HepG2 (cell line): Measurements from ENCODE around the gene CCM2L. TPM values are rescaled to one million over a fixed set of nuclear protein-coding genes. Genes with fewer than 3 reads are reported as not detected.

ENCODE experiments used
- ATAC-seq: fragments of 200-7000 bp; cut with Tn5 transposase; 3 replicates; pipeline ENCODE4 v1.9.1; 2020; ENCODE audit warnings: mild to moderate bottlenecking, moderate library complexity
- BruUV-seq: library from RNA; stranded (reverse); fragments of 400-500 nt; replicated peaks from 2 replicates; lab custom pipeline; 2021; lab: Mats Ljungman, UMichigan
- CTCF ChIA-PET: fragments of 300-600 bp; formaldehyde crosslinking; extraction: SDS; loops from one replicate; lab custom pipeline; 2021; ENCODE audit warnings: low total read pairs, inconsistent platforms, low intra/inter-chr PET ratio; lab: Yijun Ruan, JAX
- POLR2A ChIA-PET: fragments of 350-600 bp; sonication (Branson Sonifier 250); formaldehyde crosslinking; loops from one replicate; lab custom pipeline; 2020; ENCODE audit warnings: antibody characterized with exemption, inconsistent platforms; lab: Yijun Ruan, JAX
- DNase-seq: peaks from one replicate; pipeline ENCODE4 v3.0.0-alpha.2; 2015; ENCODE audit warnings: low spot score
- FAIRE-seq: peaks from 3 replicates; lab custom pipeline; 2011; peaks lifted over from hg19 to GRCh38; lab: Jason Lieb, UNC
- H2AFZ ChIP-seq: one replicate; pipeline ENCODE4 v1.6.1; 2011; ENCODE audit warnings: low read length, inconsistent platforms
- H3K27ac ChIP-seq: fragments of 300-600 bp; 3 replicates; pipeline ENCODE4 v1.8.0; 2011; ENCODE audit warnings: mixed run types, mild to moderate bottlenecking, mixed read lengths, low read length, inconsistent platforms; ENCODE audit not compliant: insufficient read depth; ENCODE audit errors: extremely low read length
- H3K27me3 ChIP-seq, 2 experiments: fragments of 200-600 bp in 1 of 2; 2 replicates in 1 of 2; 3 replicates in 1 of 2; pipeline versions ENCODE4 v1.6.0 to v1.8.0; 2011; ENCODE audit warnings: low read length in 2 of 2, mild to moderate bottlenecking in 2 of 2, moderate library complexity in 2 of 2, inconsistent platforms in 1 of 2; ENCODE audit not compliant: insufficient read depth in 2 of 2, control insufficient read depth in 1 of 2
- H3K36me3 ChIP-seq, 2 experiments: fragments of 200-600 bp in 1 of 2; replicated peaks in 1 of 2; 2 replicates in 1 of 2; 3 replicates in 1 of 2; pipeline versions ENCODE4 v1.5.1 to v1.8.0; 2011; ENCODE audit warnings: low read length in 2 of 2, inconsistent platforms in 1 of 2; ENCODE audit not compliant: insufficient read depth in 2 of 2, control insufficient read depth in 1 of 2
- H3K4me1 ChIP-seq: 2 replicates; pipeline ENCODE4 v1.5.1; 2012; ENCODE audit warnings: low read length, inconsistent platforms; ENCODE audit not compliant: insufficient read depth
- H3K4me2 ChIP-seq: 2 replicates; pipeline ENCODE4 v1.6.0; 2011; ENCODE audit warnings: low read depth, low read length, inconsistent platforms
- H3K4me3 ChIP-seq, 3 experiments: fragments of 200-600 bp in 1 of 3; sonication (generic), shearing (Covaris generic) in 1 of 3; replicated peaks in 1 of 3; 2 replicates each; pipeline ENCODE4 v1.5.1; 2011 to 2016; ENCODE audit warnings: low read length in 3 of 3, inconsistent platforms in 2 of 3, low read depth in 2 of 3, mild to moderate bottlenecking in 2 of 3, control low read depth in 1 of 3, mixed read lengths in 1 of 3; ENCODE audit not compliant: insufficient read depth in 1 of 3
- H3K79me2 ChIP-seq: one replicate; pipeline ENCODE4 v1.6.1; 2011; ENCODE audit warnings: low read length, inconsistent platforms; ENCODE audit not compliant: insufficient read depth
- H3K9ac ChIP-seq: 2 replicates; pipeline ENCODE4 v1.6.0; 2011; ENCODE audit warnings: mild to moderate bottlenecking, low read depth, low read length, inconsistent platforms; ENCODE audit not compliant: insufficient read depth
- H3K9me3 ChIP-seq: 2 replicates; pipeline ENCODE4 v1.5.1; 2012; ENCODE audit warnings: mild to moderate bottlenecking, low read length
- H4K20me1 ChIP-seq: 2 replicates; pipeline ENCODE4 v1.6.0; 2011; ENCODE audit warnings: inconsistent platforms, mild to moderate bottlenecking, low read length, moderate library complexity; ENCODE audit not compliant: insufficient read depth
- AFF4 ChIP-seq: sonication (generic); formaldehyde crosslinking; IDR thresholded peaks from 2 replicates; pipeline ENCODE4 v1.4.0; 2020; ENCODE audit warnings: missing genetic modification reagents
- BRCA1 ChIP-seq: sonication (generic); formaldehyde crosslinking; IDR thresholded peaks from 2 replicates; pipeline ENCODE4 v1.4.0; 2020; ENCODE audit warnings: missing genetic modification reagents
- NONO ChIP-seq, 2 experiments: fragments of 450-650 bp in 1 of 2; sonication (generic) in 1 of 2; formaldehyde crosslinking in 1 of 2; IDR thresholded peaks in 1 of 2; conservative IDR thresholded peaks in 1 of 2; 2 replicates each; pipeline versions ENCODE4 v1.6.1 to v1.8.0; 2017 to 2022; ENCODE audit warnings: mild to moderate bottlenecking in 1 of 2, missing genetic modification reagents in 1 of 2, moderate library complexity in 1 of 2
- PCBP1 ChIP-seq: fragments of 200-400 bp; formaldehyde crosslinking; IDR thresholded peaks from 2 replicates; pipeline ENCODE4 v1.6.1; 2017; ENCODE audit warnings: mild to moderate bottlenecking, low read depth, low read length, borderline replicate concordance
- PCBP2 ChIP-seq: fragments of 200-400 bp; formaldehyde crosslinking; optimal IDR thresholded peaks from 2 replicates; pipeline ENCODE3; 2018; ENCODE audit warnings: low read length, low read depth; ENCODE audit not compliant: poor library complexity, severe bottlenecking
- WGBS: methylation state at CpG from one replicate; pipeline ENCODE4 v1.1.6; 2017; ENCODE audit warnings: low lambda C conversion rate; 5-methylcytosine and 5-hydroxymethylcytosine counted together
- in situ Hi-C: cut with HindIII; loops from 2 replicates; pipeline ENCODE4 v1.10.0; 2017; ENCODE audit warnings: low pct_unique_long_range_greater_than_20kb; ENCODE audit not compliant: extremely low pct_ligation_motif_present
- intact Hi-C: fragments of 100-400 bp; cut with micrococcal nuclease; formaldehyde crosslinking; loops from one replicate; pipeline ENCODE4 v1.10.0; 2022; ENCODE audit not compliant: unreplicated experiment
- polyA plus RNA-seq, 8 experiments: library from polyadenylated mRNA; depleted of rRNA in 3 of 8; stranded (reverse) in 7 of 8; unstranded in 1 of 8; fragments of >200 nt; fragmentation: Illumina TruSeq in 4 of 8; extraction: Trizol in 4 of 8; gene quantifications; 2 replicates each; pipeline versions ENCODE4 v1.2.1 to v1.2.3, GENCODE V29; 2011 to 2016; ENCODE audit warnings: low read depth in 4 of 8, missing spikeins in 1 of 8, mixed read lengths in 1 of 8; ENCODE audit not compliant: insufficient read depth in 1 of 8
- total RNA-seq, 5 experiments: library from RNA; depleted of rRNA; stranded (reverse); fragments of >200 nt; fragmentation: Illumina TruSeq; extraction: Trizol; gene quantifications; 2 replicates each; pipeline ENCODE4 v1.2.3, GENCODE V29; 2016; ENCODE audit warnings: low read depth in 1 of 5

CCM2L gene
- total and polyA plus RNA-seq, 2 of the 13 experiments (the other 11 are each of a cell fraction or from before 2014, with no cell fraction given): 0.15 TPM; not detected in 1

GRCh38 chr20:32070690-32071213 is 60.5 kb downstream of the CCM2L start:
- CTCF ChIA-PET: no interaction called here
- no TSS peak for BruUV-seq
- intact Hi-C loops: no loop called here
- FAIRE-seq (no peak), DNase-seq (no peak), ATAC-seq (no peak)
- Histone ChIP-seq H3K27me3 (peaks cover 8 to 53% of the 10 kb centered on the region in 2 experiments; a peak in 4 of 5 replicates), H3K4me2 (no peak overlapping the region), H3K9me3 (no peaks in the 10 kb centered on the region), H2AFZ (no peak overlapping the region), H3K4me3 (no peak overlapping the region), H3K27ac (no peak overlapping the region), H3K79me2 (no peaks in the 10 kb centered on the region), H3K36me3 (no peaks in the 10 kb centered on the region), H3K4me1 (peaks cover 23% of the 10 kb centered on the region), H4K20me1 (no peaks in the 10 kb centered on the region), H3K9ac (no peak overlapping the region)
- POLR2A ChIA-PET: no interaction called here
- in situ Hi-C loops: no loop called here
- TF ChIP-seq PCBP1 (0 out of 2 replicates have a peak, but pooled peaks have one; percentile 74), BRCA1 (CRISPR knock-in tag) (no peak), PCBP2 (peak; percentile 82), NONO (IDR thresholded peaks at IDR 0.05) (0 out of 2 replicates have a peak, but pooled peaks have one; percentile 27), NONO (CRISPR knock-in tag; conservative IDR thresholded peaks at IDR 0.05) (no peak), AFF4 (CRISPR knock-in tag) (no peak)
- WGBS: 7% methylated on average over 4 of the region's 4 CpGs
